HG03060 (cell line): ENCODE results near the gene TSHZ3.

ENCODE experiments used
- ATAC-seq: cut with Tn5 transposase; IDR thresholded peaks from one replicate; pipeline ENCODE4 v1.9.1; 2021; ENCODE audit warnings: low read depth, moderate number of reproducible peaks; ENCODE audit not compliant: unreplicated experiment

Gene TSHZ3

GRCh38 chr19:31253526-31254179, 95.6 kb downstream of the TSHZ3 start:
- no peak for ATAC-seq

GRCh38 chr19:31252441-31252840, 96.8 kb downstream of the TSHZ3 start:
- no peak for ATAC-seq

- ATAC-seq: no peak
Observed at GRCh38 chr19:31249217-31249616, 100.0 kb downstream of the TSHZ3 start.

GRCh38 chr19:31235806-31236205, 113.4 kb downstream of the TSHZ3 start:
- no peak for ATAC-seq

GRCh38 chr19:31233295-31233800, 115.9 kb downstream of the TSHZ3 start:
- no peak for ATAC-seq

- ATAC-seq: no peak
Observed at GRCh38 chr19:31232871-31233270, 116.4 kb downstream of the TSHZ3 start.

- no peak for ATAC-seq
Observed at GRCh38 chr19:31232180-31232579, 117.1 kb downstream of the TSHZ3 start.

GRCh38 chr19:31231237-31231636, 118.0 kb downstream of the TSHZ3 start:
- ATAC-seq: no peak

- ATAC-seq: no peak
Observed at GRCh38 chr19:31226151-31226935, 122.9 kb downstream of the TSHZ3 start.
